Activated CD4-positive, alpha-beta T cell treated with anti-CD3 and anti-CD28 coated beads, Interleukin-2, amount 10 ng/mL, durations not matched to agents 7 days and 5 days (primary cell): ENCODE results near the gene UMPS. TPM values are rescaled to one million over a fixed set of nuclear protein-coding genes. Genes with fewer than 3 reads are reported as not detected.
"Not testable (repeated sequence)": the region's sequence is repeated elsewhere in the genome, so short reads cannot be mapped to it uniquely, and the experiment has no call there.

ENCODE experiments used
- CTCF ChIA-PET: fragments of 350-600 bp; sonication (Branson Sonifier 250); formaldehyde crosslinking; loops from one replicate; lab custom pipeline; 2021; ENCODE audit warnings: antibody characterized with exemption; lab: Charles Lee
- POLR2A ChIA-PET: fragments of 350-600 bp; sonication (Branson Sonifier 250); formaldehyde crosslinking; loops from one replicate; lab custom pipeline; 2021; ENCODE audit warnings: antibody characterized with exemption; lab: Charles Lee
- DNase-seq: peaks from one replicate; pipeline ENCODE4 v3.0.0-alpha.2; 2020
- H3K27ac Mint-ChIP-seq: one replicate; pipeline ENCODE4 v1.8.0; 2021; ENCODE audit warnings: mild to moderate bottlenecking, moderate library complexity, mixed read lengths
- H3K27me3 Mint-ChIP-seq: one replicate; pipeline ENCODE4 v1.8.0; 2021; ENCODE audit warnings: mixed read lengths
- H3K36me3 Mint-ChIP-seq: one replicate; pipeline ENCODE4 v1.8.0; 2021; ENCODE audit warnings: low read depth, mixed read lengths
- H3K4me1 Mint-ChIP-seq: one replicate; pipeline ENCODE4 v1.8.0; 2021; ENCODE audit warnings: mixed read lengths
- H3K4me3 Mint-ChIP-seq: one replicate; pipeline ENCODE4 v1.8.0; 2021; ENCODE audit warnings: mild to moderate bottlenecking, moderate library complexity, mixed read lengths
- H3K9me3 Mint-ChIP-seq: one replicate; pipeline ENCODE4 v1.8.0; 2021; ENCODE audit warnings: mixed read lengths
- total RNA-seq, 2 experiments: library from RNA; stranded (reverse); gene quantifications; one replicate each; pipeline ENCODE4 v1.2.3, GENCODE V29; 2021

The UMPS gene
- total RNA-seq, 2 experiments from 2014 or later: 26.9 to 27.8 TPM

GRCh38 chr3:124779116-124779515 is 48.9 kb downstream of the UMPS start:
- H3K9me3 Mint-ChIP-seq: no peaks in the 10 kb centered on the region
- no peak overlapping the region for H3K4me3 Mint-ChIP-seq
- H3K27me3 Mint-ChIP-seq: peaks cover 8% of the 10 kb centered on the region
- H3K36me3 Mint-ChIP-seq: no peaks in the 10 kb centered on the region
- H3K4me1 Mint-ChIP-seq: peaks cover 12% of the 10 kb centered on the region
- ChIA-PET CTCF (interaction anchor here (0.8 to 2.0 kb wide), 4 partner anchors 9 to 18 kb away, joined by 3 to 10 read pairs (median 4); no protein-coding TSS in a partner anchor), POLR2A (no interaction called here)
- DNase-seq: no peak
- H3K27ac Mint-ChIP-seq: no peak overlapping the region

GRCh38 chr3:124779751-124780191 is 49.5 kb downstream of the UMPS start:
- Mint-ChIP-seq H3K36me3 (no peaks in the 10 kb centered on the region), H3K27ac (no peak overlapping the region), H3K4me3 (no peak overlapping the region), H3K9me3 (no peaks in the 10 kb centered on the region), H3K27me3 (peaks cover 8% of the 10 kb centered on the region), H3K4me1 (peaks cover 12% of the 10 kb centered on the region)
- DNase-seq: no peak
- POLR2A ChIA-PET: no interaction called here
- CTCF ChIA-PET: interaction anchor here (0.6 to 2.0 kb wide), 3 partner anchors 10 to 126 kb away, joined by 3 to 10 read pairs (median 5); no protein-coding TSS in a partner anchor

GRCh38 chr3:124780356-124780755 is 50.1 kb downstream of the UMPS start:
- H3K27me3 Mint-ChIP-seq: peaks cover 8% of the 10 kb centered on the region
- CTCF ChIA-PET: interaction anchor here (0.6 to 2.0 kb wide), 2 partner anchors 19 to 125 kb away, joined by 3 to 10 read pairs; no protein-coding TSS in a partner anchor
- no peak overlapping the region for H3K4me3 Mint-ChIP-seq
- peak overlapping the region; percentile 56 for H3K27ac Mint-ChIP-seq
- H3K4me1 Mint-ChIP-seq: peaks cover 12% of the 10 kb centered on the region
- H3K9me3 Mint-ChIP-seq: no peaks in the 10 kb centered on the region
- no peak for DNase-seq
- POLR2A ChIA-PET: no interaction called here
- H3K36me3 Mint-ChIP-seq: no peaks in the 10 kb centered on the region

GRCh38 chr3:124780761-124781475 is 50.7 kb downstream of the UMPS start:
- peaks cover 12% of the 10 kb centered on the region for H3K4me1 Mint-ChIP-seq
- no peaks in the 10 kb centered on the region for H3K9me3 Mint-ChIP-seq
- peak overlapping the region; percentile 76 for H3K27ac Mint-ChIP-seq
- H3K27me3 Mint-ChIP-seq: peaks cover 8% of the 10 kb centered on the region
- H3K36me3 Mint-ChIP-seq: no peaks in the 10 kb centered on the region
- ChIA-PET POLR2A (no interaction called here), CTCF (interaction anchor here (2.0 kb wide), 1 partner anchor 20 kb away, joined by 10 read pairs; no protein-coding TSS in a partner anchor)
- no peak overlapping the region for H3K4me3 Mint-ChIP-seq
- DNase-seq: no peak

- H3K4me1 Mint-ChIP-seq: peaks cover 12% of the 10 kb centered on the region
- H3K36me3 Mint-ChIP-seq: no peaks in the 10 kb centered on the region
- no peak for DNase-seq
- POLR2A ChIA-PET: no interaction called here
- H3K27me3 Mint-ChIP-seq: peaks cover 5% of the 10 kb centered on the region
- peak overlapping the region; percentile 76 for H3K27ac Mint-ChIP-seq
- CTCF ChIA-PET: interaction anchor here (0.6 kb wide), 1 partner anchor 903 kb away, joined by 3 read pairs; no protein-coding TSS in a partner anchor
- no peak overlapping the region for H3K4me3 Mint-ChIP-seq
- H3K9me3 Mint-ChIP-seq: no peaks in the 10 kb centered on the region
These were observed 51.5 kb downstream of the UMPS start for GRCh38 chr3:124781476-124782376.

GRCh38 chr3:124782377-124782712 is 52.1 kb downstream of the UMPS start:
- H3K36me3 Mint-ChIP-seq, H3K4me3 Mint-ChIP-seq, H3K27ac Mint-ChIP-seq, CTCF ChIA-PET, POLR2A ChIA-PET, DNase-seq, H3K27me3 Mint-ChIP-seq, H3K9me3 Mint-ChIP-seq: not testable (repeated sequence)
- H3K4me1 Mint-ChIP-seq: peaks cover 12% of the 10 kb centered on the region

GRCh38 chr3:124783696-124784095 is 53.4 kb downstream of the UMPS start:
- Mint-ChIP-seq H3K4me1 (peaks cover 12% of the 10 kb centered on the region), H3K4me3 (no peak overlapping the region), H3K36me3 (no peaks in the 10 kb centered on the region), H3K27ac (no peak overlapping the region), H3K27me3 (peaks cover 5% of the 10 kb centered on the region), H3K9me3 (no peaks in the 10 kb centered on the region)
- POLR2A ChIA-PET: interaction anchor here (0.5 kb wide), 1 partner anchor 23 kb away, joined by 3 read pairs; no protein-coding TSS in a partner anchor
- CTCF ChIA-PET: no interaction called here
- no peak for DNase-seq

- H3K27me3 Mint-ChIP-seq: peaks cover 5% of the 10 kb centered on the region
- POLR2A ChIA-PET: interaction anchor here (0.6 kb wide), 1 partner anchor 811 kb away, joined by 3 read pairs; no protein-coding TSS in a partner anchor
- no peak for DNase-seq
- no peaks in the 10 kb centered on the region for H3K36me3 Mint-ChIP-seq
- CTCF ChIA-PET: interaction anchor here (1.9 to 2.0 kb wide), 2 partner anchors 24 to 117 kb away, joined by 4 to 10 read pairs; no protein-coding TSS in a partner anchor
- H3K4me1 Mint-ChIP-seq: peaks cover 12% of the 10 kb centered on the region
- H3K4me3 Mint-ChIP-seq: no peak overlapping the region
- H3K27ac Mint-ChIP-seq: no peak overlapping the region
- H3K9me3 Mint-ChIP-seq: no peaks in the 10 kb centered on the region
These were observed 54.6 kb downstream of the UMPS start for GRCh38 chr3:124784686-124785382.

GRCh38 chr3:124785973-124786372 is 55.7 kb downstream of the UMPS start:
- H3K36me3 Mint-ChIP-seq: no peaks in the 10 kb centered on the region
- CTCF ChIA-PET: interaction anchor here (0.8 to 2.0 kb wide), 3 partner anchors 11 to 115 kb away, joined by 3 to 10 read pairs (median 4); no protein-coding TSS in a partner anchor
- peaks cover 4% of the 10 kb centered on the region for H3K4me1 Mint-ChIP-seq
- H3K4me3 Mint-ChIP-seq: no peak overlapping the region
- no peaks in the 10 kb centered on the region for H3K9me3 Mint-ChIP-seq
- POLR2A ChIA-PET: interaction anchor here (0.6 kb wide), 1 partner anchor 58 kb away, joined by 3 read pairs; no protein-coding TSS in a partner anchor
- no peak for DNase-seq
- no peak overlapping the region for H3K27ac Mint-ChIP-seq
- peaks cover 6% of the 10 kb centered on the region for H3K27me3 Mint-ChIP-seq

GRCh38 chr3:124786511-124787241 is 56.4 kb downstream of the UMPS start:
- Mint-ChIP-seq H3K27me3 (peaks cover 8% of the 10 kb centered on the region), H3K4me3 (no peak overlapping the region), H3K36me3 (no peaks in the 10 kb centered on the region), H3K27ac (no peak overlapping the region), H3K4me1 (no peaks in the 10 kb centered on the region), H3K9me3 (no peaks in the 10 kb centered on the region)
- ChIA-PET POLR2A (interaction anchor here (0.6 kb wide), 1 partner anchor 57 kb away, joined by 3 read pairs; no protein-coding TSS in a partner anchor), CTCF (interaction anchor here (0.7 to 2.0 kb wide), 7 partner anchors 11 to 430 kb away, joined by 3 to 10 read pairs (median 4); no protein-coding TSS in a partner anchor)
- DNase-seq: no peak

GRCh38 chr3:124787476-124788195 is 57.4 kb downstream of the UMPS start:
- DNase-seq: no peak
- Mint-ChIP-seq H3K9me3 (no peaks in the 10 kb centered on the region), H3K27me3 (peaks cover 8% of the 10 kb centered on the region), H3K36me3 (no peaks in the 10 kb centered on the region), H3K27ac (no peak overlapping the region), H3K4me1 (no peaks in the 10 kb centered on the region), H3K4me3 (no peak overlapping the region)
- POLR2A ChIA-PET: interaction anchor here (0.5 to 0.6 kb wide), 2 partner anchors 11 to 98 kb away, joined by 3 to 4 read pairs; no protein-coding TSS in a partner anchor
- CTCF ChIA-PET: interaction anchor here (0.6 to 2.0 kb wide), 7 partner anchors 19 to 429 kb away, joined by 3 to 7 read pairs (median 4); no protein-coding TSS in a partner anchor
